GM12875 (cell line): ENCODE measurements around the gene PGAP3.
A peak's percentile ranks its signal among the peaks of the same experiment; 100 is the strongest.

Source experiments
- H3K4me3 ChIP-seq: one replicate; pipeline ENCODE4 v1.5.1; 2011; ENCODE audit warnings: low read depth, low read length, control low read depth
- TF ChIP-seq, protein P1 (sequence below): IDR thresholded peaks from 2 replicates; pipeline ENCODE4 v1.5.1; 2011; ENCODE audit warnings: low read depth, mild to moderate bottlenecking, control low read depth, inconsistent platforms, low read length, moderate library complexity, borderline replicate concordance; ENCODE audit not compliant: insufficient read depth

PGAP3 gene

DNA sequence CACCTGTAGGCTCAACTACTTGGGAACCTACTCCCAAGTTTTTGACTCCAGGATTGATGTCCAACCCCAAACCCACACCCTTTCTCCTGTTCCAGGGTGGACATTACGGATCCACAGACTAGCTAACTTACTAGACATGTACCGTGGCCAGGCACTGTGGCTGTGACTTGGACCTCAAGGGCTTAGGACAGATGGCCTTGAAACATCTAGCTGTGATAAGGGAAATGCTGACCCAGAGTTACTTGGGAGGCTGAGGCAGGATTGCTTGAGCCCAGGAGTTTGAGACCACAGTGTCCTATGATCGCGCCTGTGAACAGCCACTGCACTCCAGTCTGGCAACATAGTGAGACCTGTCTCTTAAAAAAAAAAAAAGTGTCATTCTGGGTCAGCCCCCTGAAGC is 46.8 kb downstream of the PGAP3 start:
- no peak overlapping the region for H3K4me3 ChIP-seq
- TF ChIP-seq, protein P1, sequence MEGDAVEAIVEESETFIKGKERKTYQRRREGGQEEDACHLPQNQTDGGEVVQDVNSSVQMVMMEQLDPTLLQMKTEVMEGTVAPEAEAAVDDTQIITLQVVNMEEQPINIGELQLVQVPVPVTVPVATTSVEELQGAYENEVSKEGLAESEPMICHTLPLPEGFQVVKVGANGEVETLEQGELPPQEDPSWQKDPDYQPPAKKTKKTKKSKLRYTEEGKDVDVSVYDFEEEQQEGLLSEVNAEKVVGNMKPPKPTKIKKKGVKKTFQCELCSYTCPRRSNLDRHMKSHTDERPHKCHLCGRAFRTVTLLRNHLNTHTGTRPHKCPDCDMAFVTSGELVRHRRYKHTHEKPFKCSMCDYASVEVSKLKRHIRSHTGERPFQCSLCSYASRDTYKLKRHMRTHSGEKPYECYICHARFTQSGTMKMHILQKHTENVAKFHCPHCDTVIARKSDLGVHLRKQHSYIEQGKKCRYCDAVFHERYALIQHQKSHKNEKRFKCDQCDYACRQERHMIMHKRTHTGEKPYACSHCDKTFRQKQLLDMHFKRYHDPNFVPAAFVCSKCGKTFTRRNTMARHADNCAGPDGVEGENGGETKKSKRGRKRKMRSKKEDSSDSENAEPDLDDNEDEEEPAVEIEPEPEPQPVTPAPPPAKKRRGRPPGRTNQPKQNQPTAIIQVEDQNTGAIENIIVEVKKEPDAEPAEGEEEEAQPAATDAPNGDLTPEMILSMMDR = no peak

DNA sequence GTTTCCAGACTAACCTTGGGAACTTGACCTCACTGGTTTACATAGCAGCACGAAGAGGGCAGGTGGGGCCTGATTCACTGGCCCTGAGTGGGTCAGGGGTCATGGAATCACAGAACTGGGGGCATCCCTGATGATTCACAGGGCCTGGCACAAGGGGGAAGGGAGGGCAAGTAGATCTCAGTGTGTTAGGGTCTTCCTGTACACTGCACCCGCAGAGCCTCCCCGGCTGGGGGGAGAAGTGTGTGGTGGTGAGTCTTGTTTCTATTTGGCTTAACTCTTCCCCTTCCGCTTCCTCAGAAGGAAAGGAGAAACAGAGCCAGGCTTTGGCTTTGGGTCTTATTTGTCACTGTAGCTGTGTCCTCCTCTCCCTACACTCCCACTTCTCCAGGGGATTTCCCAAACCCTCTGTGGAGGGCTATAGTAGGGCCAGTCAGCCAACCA is 47.2 kb downstream of the PGAP3 start:
- TF ChIP-seq, protein P1 = no peak
- H3K4me3 ChIP-seq = no peak overlapping the region

DNA sequence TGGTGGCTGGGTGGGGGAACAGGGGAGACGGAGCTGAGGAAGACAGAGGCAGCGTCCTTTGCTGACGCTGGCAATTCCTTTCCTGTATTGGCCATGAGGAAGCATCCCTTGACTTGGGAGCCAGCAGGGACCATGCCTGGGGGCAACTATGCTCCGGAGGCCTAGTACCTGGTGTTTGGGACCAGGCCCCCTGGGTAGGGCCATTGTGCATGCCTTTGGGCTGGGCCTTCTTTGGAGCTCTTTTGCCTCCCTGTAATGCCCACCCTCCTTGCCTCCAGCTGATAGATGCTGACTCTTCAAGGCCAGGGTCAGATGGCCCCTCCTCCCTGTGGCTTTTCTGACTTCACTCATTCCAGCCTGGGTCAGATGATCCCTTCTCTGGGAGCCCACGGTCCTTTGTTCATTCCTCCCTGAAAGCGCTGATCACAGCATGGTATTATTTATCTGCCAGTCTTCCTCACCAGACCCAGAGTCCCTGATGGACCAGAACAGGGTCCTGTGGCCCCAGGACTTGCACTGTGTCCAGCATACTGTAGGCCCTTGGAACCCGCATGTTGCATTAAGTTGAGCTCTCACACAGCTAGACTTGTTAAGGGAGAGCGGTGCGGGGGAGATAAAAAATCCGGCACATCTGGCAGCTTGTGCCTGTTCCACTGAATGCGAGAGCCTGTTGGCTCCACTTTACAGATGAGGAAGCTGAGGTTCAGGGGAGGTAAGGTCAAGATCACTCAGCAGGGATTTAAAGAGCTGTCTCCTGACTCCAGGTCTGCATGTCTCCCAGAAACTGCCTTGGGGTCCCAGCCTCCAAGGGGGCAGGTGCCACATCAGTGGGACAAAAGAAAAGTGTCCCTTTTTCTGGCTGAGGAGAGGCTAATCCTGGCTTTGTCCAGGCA is 48.0 kb downstream of the PGAP3 start:
- H3K4me3 ChIP-seq = no peak overlapping the region
- TF ChIP-seq, protein P1 = no peak

DNA sequence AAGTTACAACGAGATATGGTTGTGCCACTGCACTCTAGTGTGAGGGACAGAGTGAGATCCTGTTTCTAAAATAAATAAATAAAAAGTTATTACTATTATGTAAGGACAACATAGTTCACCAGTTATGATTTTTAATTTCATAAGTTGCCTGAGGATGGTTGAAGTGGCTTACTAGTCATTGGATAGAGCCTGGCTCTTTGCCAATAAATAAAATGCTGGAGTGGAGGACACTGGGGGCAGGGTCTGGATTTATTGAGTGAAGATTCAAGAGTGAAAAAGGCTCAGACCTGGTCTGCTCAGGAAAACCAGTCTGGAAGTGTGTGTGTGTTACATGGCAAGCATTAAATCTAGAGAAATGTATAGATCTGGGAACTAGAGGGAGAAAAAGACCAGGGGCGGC is 48.8 kb downstream of the PGAP3 start:
- H3K4me3 ChIP-seq = no peak overlapping the region
- TF ChIP-seq, protein P1 = no peak

DNA sequence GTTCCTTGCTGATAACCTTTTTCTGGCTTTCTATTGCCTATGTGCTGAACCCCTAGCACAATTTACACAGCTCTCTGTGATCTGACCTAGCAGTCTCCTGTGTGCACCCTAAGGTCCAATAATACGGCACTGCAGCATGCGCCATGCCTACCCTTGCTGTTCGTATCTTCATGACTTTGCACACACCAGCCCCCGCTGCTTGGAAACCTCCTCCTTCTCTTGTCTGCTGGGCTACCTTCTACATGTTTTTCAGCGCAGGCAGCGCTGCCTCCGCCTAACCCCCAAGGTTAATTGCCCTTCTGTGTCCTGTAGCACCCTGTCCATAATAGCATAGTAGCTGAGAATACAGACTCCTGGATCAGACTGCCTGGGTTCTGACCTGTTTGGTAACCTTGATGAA is 49.5 kb downstream of the PGAP3 start:
- TF ChIP-seq, protein P1 = no peak
- peak overlapping the region; percentile 84 for H3K4me3 ChIP-seq

DNA sequence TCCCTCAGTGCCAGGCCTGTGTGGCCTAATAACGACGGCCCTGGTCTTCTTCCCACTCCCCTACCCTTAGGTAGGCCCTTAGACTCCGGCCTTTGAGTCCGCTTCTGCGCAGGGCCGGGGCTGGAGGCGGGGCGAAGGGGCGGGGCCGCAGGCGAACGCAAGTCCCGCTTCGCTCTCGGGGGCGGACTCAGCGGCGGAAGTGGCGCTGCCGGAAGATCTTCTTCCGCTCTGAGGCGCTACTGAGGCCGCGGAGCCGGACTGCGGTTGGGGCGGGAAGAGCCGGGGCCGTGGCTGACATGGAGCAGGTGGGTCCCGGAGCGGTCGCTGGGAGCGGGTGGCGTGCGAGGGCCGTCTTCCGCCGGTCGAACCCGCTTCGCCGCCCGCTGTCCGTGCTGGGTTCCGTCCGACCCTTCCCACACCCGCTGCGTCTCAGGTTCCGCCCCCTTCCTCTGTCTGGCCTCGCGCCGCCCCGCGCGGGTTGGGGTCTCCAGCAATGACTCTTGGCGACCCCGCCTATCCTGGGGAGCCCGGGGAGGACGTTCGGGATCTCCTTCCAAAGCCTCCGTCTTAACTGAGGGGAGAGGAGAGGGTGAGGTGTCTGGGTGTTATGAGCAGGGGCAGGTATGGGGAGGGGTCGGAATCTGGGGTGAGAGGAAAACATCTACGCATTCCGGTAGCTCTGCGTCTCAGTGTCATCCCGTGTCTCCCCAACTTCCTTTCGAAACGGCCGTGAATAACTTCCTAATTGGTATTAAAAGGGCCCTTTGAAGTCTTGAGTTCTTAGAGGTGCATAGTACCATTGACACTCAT is 50.7 kb downstream of the PGAP3 start, which contains the start of gene STARD3:
Gene STARD3 (plus strand): TSS at position 218 of the 810 bp plus-strand sequence. CDS start 16,388 bp downstream, outside the sequence.
- TF ChIP-seq, protein P1 = 0 out of 2 replicates have a peak, but pooled peaks have one; percentile 7
- H3K4me3 ChIP-seq = peak within 1 kb of the TSS; percentile 84

DNA sequence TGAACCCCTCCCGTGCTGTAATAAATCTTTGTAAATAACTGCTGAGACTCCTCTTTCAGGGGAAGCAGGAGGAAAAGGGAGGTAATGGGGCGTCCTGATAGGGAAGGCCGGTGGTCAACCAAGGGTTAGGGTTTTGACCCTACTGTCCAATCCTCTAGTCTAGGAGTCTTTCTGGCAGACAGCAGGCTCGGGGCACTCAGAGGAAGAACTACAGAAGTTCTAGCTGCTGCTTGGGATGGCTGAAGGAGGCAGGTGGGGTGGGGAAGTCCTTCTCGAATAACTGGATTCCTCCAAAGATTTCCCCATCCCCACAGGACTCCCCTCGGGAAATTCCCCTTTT is 51.3 kb downstream of the PGAP3 start:
- TF ChIP-seq, protein P1 = no peak
- peak overlapping the region; percentile 84 for H3K4me3 ChIP-seq
